Measurements from ENCODE around the gene RANBP17. TPM values are rescaled to one million over a fixed set of nuclear protein-coding genes. Genes with fewer than 3 reads are reported as not detected.
"Not testable (repeated sequence)": the region's sequence is repeated elsewhere in the genome, so short reads cannot be mapped to it uniquely, and the experiment has no call there.

The RANBP17 gene
- total RNA-seq, 1 donor from 2014 or later: 79.9 TPM

DNA sequence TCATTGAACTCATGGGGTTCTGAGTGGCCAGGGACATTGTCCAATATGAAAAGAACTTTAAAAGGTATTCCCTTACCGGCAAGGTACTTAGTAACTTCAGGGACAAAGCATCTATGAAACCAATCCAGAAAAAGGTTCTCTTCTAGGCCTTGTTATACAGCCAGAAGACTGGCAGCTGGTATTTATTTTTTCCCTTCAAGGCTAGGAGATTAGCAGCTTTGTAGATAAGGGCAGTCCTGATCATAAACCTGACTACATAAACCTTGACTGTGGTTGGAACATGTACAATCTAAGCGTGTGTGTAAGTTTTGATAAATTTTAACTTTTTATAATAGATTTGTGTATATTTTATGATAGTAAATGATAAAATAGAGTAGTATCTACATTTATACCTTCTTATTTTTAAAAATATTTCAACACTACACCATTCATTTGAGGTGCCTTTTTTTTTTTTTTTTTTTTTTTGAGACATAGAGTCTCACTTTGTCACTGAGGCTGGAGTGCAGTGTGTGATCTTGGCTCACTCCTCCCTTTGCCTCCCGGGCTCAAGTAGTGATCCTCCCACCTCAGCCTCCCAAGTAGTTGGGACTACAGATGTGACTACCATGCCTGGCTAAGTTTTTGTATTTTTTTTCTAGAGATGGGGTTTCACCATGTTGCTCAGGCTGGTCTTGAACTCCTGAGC lies 24.5 kb downstream of the RANBP17 start:
- no peak overlapping the region for H3K4me3 ChIP-seq (ENCODE audit: low read length in 3 of 3)

GRCh38 chr5:170892196-170892595 lies 30.4 kb downstream of the RANBP17 start:
- H3K4me3 ChIP-seq (ENCODE audit: low read length in 3 of 3): no peak overlapping the region
- no peaks in the 10 kb centered on the region for H3K27me3 ChIP-seq (ENCODE audit: control insufficient read depth in 3 of 3, insufficient read depth in 3 of 3, low read length in 3 of 3)
- no peak overlapping the region for H3K9ac ChIP-seq (ENCODE audit: low read depth in 1 of 3, low read length in 3 of 3)

More for the DNA sequence above, 24.5 kb downstream of the RANBP17 start:
- Histone ChIP-seq H3K9ac (ENCODE audit: low read depth in 1 of 3, low read length in 3 of 3) (no peak overlapping the region), H3K9me3 (ENCODE audit: control insufficient read depth in 3 of 3, low read length in 3 of 3) (no peaks in the 10 kb centered on the region), H3K4me1 (ENCODE audit: control insufficient read depth in 3 of 3, insufficient read depth in 3 of 3, low read length in 3 of 3) (no peaks in the 10 kb centered on the region), H3K27me3 (ENCODE audit: control insufficient read depth in 3 of 3, insufficient read depth in 3 of 3, low read length in 3 of 3) (no peaks in the 10 kb centered on the region), H3K36me3 (ENCODE audit: control insufficient read depth in 3 of 3, insufficient read depth in 3 of 3, low read length in 3 of 3) (no peaks in the 10 kb centered on the region), H3K27ac (ENCODE audit: low read depth, low read length) (no peak overlapping the region)

GRCh38 chr5:170894665-170895064 lies 32.8 kb downstream of the RANBP17 start:
- Histone ChIP-seq H3K27me3 (ENCODE audit: control insufficient read depth in 3 of 3, insufficient read depth in 3 of 3, low read length in 3 of 3) (no peaks in the 10 kb centered on the region), H3K36me3 (ENCODE audit: control insufficient read depth in 3 of 3, insufficient read depth in 3 of 3, low read length in 3 of 3) (no peaks in the 10 kb centered on the region), H3K4me3 (ENCODE audit: low read length in 3 of 3) (no peak overlapping the region), H3K9ac (ENCODE audit: low read depth in 1 of 3, low read length in 3 of 3) (no peak overlapping the region), H3K4me1 (ENCODE audit: control insufficient read depth in 3 of 3, insufficient read depth in 3 of 3, low read length in 3 of 3) (no peaks in the 10 kb centered on the region), H3K9me3 (ENCODE audit: control insufficient read depth in 3 of 3, low read length in 3 of 3) (no peaks in the 10 kb centered on the region), H3K27ac (ENCODE audit: low read depth, low read length) (no peak overlapping the region)

More at GRCh38 chr5:170892196-170892595, 30.4 kb downstream of the RANBP17 start:
- no peaks in the 10 kb centered on the region for H3K9me3 ChIP-seq (ENCODE audit: control insufficient read depth in 3 of 3, low read length in 3 of 3)
- H3K27ac ChIP-seq (ENCODE audit: low read depth, low read length): no peak overlapping the region
- H3K36me3 ChIP-seq (ENCODE audit: control insufficient read depth in 3 of 3, insufficient read depth in 3 of 3, low read length in 3 of 3): no peaks in the 10 kb centered on the region
- H3K4me1 ChIP-seq (ENCODE audit: control insufficient read depth in 3 of 3, insufficient read depth in 3 of 3, low read length in 3 of 3): no peaks in the 10 kb centered on the region

GRCh38 chr5:170896779-170897178 lies 35.0 kb downstream of the RANBP17 start:
- no peaks in the 10 kb centered on the region for H3K9me3 ChIP-seq (ENCODE audit: control insufficient read depth in 3 of 3, low read length in 3 of 3)
- H3K4me1 ChIP-seq (ENCODE audit: control insufficient read depth in 3 of 3, insufficient read depth in 3 of 3, low read length in 3 of 3): no peaks in the 10 kb centered on the region
- no peak overlapping the region for H3K4me3 ChIP-seq (ENCODE audit: low read length in 3 of 3)
- no peaks in the 10 kb centered on the region for H3K36me3 ChIP-seq (ENCODE audit: control insufficient read depth in 3 of 3, insufficient read depth in 3 of 3, low read length in 3 of 3)
- no peak overlapping the region for H3K9ac ChIP-seq (ENCODE audit: low read depth in 1 of 3, low read length in 3 of 3)
- H3K27ac ChIP-seq (ENCODE audit: low read depth, low read length): no peak overlapping the region
- no peaks in the 10 kb centered on the region for H3K27me3 ChIP-seq (ENCODE audit: control insufficient read depth in 3 of 3, insufficient read depth in 3 of 3, low read length in 3 of 3)

DNA sequence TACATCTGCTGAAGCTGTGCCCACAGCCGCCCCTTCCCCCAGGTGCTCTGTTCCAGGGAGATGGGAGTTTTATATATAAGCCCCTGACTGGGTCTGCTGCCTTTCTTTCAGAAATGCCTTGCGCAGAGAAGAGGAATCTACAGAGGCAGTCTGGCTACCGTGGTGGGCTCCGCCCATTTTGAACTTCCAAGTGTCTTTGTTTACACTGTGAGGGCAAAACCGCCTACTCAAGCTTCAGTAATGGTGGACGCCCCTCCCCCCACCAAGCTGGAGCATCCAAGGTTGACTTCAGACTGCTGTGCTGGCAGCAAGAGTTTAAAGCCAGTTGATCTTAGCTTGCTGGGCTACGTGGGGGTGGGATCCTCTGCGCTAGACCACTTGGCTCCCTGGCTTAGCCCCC lies 41.3 kb downstream of the RANBP17 start:
- Histone ChIP-seq H3K27ac (ENCODE audit: low read depth, low read length) (no peak overlapping the region), H3K27me3 (ENCODE audit: control insufficient read depth in 3 of 3, insufficient read depth in 3 of 3, low read length in 3 of 3) (no peaks in the 10 kb centered on the region), H3K4me3 (ENCODE audit: low read length in 3 of 3) (no peak overlapping the region), H3K9ac (ENCODE audit: low read depth in 1 of 3, low read length in 3 of 3) (no peak overlapping the region), H3K36me3 (ENCODE audit: control insufficient read depth in 3 of 3, insufficient read depth in 3 of 3, low read length in 3 of 3) (no peaks in the 10 kb centered on the region), H3K4me1 (ENCODE audit: control insufficient read depth in 3 of 3, insufficient read depth in 3 of 3, low read length in 3 of 3) (no peaks in the 10 kb centered on the region), H3K9me3 (ENCODE audit: control insufficient read depth in 3 of 3, low read length in 3 of 3) (no peaks in the 10 kb centered on the region)

DNA sequence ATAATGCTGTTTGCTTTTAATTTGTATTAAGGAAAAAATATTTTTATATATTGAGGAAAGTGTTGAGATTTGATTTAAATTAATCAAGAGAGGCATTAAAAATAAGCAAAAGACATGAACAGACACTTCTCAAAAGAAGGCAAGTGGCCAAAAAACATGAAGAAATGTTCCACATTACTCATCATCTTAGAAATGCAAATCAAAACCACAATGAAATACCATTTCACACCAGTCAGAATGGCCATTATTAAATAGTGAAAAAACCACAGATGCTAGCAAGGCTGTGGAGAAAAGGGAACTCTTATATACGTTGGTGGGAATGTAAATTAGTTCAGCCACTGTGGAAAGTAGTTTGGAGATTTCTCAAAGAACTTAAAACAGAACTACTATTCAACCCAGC lies 45.9 kb downstream of the RANBP17 start:
- Histone ChIP-seq H3K9ac (ENCODE audit: low read depth in 1 of 3, low read length in 3 of 3) (no peak overlapping the region), H3K9me3 (ENCODE audit: control insufficient read depth in 3 of 3, low read length in 3 of 3) (no peaks in the 10 kb centered on the region), H3K4me3 (ENCODE audit: low read length in 3 of 3) (no peak overlapping the region), H3K36me3 (ENCODE audit: control insufficient read depth in 3 of 3, insufficient read depth in 3 of 3, low read length in 3 of 3) (no peaks in the 10 kb centered on the region), H3K27me3 (ENCODE audit: control insufficient read depth in 3 of 3, insufficient read depth in 3 of 3, low read length in 3 of 3) (no peaks in the 10 kb centered on the region), H3K4me1 (ENCODE audit: control insufficient read depth in 3 of 3, insufficient read depth in 3 of 3, low read length in 3 of 3) (no peaks in the 10 kb centered on the region), H3K27ac (ENCODE audit: low read depth, low read length) (no peak overlapping the region)

GRCh38 chr5:170913573-170913972 lies 51.8 kb downstream of the RANBP17 start:
- Histone ChIP-seq H3K27me3 (ENCODE audit: control insufficient read depth in 3 of 3, insufficient read depth in 3 of 3, low read length in 3 of 3) (no peaks in the 10 kb centered on the region), H3K27ac (ENCODE audit: low read depth, low read length) (no peak overlapping the region), H3K4me3 (ENCODE audit: low read length in 3 of 3) (no peak overlapping the region)

GRCh38 chr5:170917113-170917512 lies 55.3 kb downstream of the RANBP17 start:
- H3K36me3 ChIP-seq (ENCODE audit: control insufficient read depth in 3 of 3, insufficient read depth in 3 of 3, low read length in 3 of 3): no peaks in the 10 kb centered on the region
- H3K27ac ChIP-seq (ENCODE audit: low read depth, low read length): no peak overlapping the region
- no peaks in the 10 kb centered on the region for H3K4me1 ChIP-seq (ENCODE audit: control insufficient read depth in 3 of 3, insufficient read depth in 3 of 3, low read length in 3 of 3)
- no peak overlapping the region for H3K9ac ChIP-seq (ENCODE audit: low read depth in 1 of 3, low read length in 3 of 3)
- no peak overlapping the region for H3K4me3 ChIP-seq (ENCODE audit: low read length in 3 of 3)
- no peaks in the 10 kb centered on the region for H3K27me3 ChIP-seq (ENCODE audit: control insufficient read depth in 3 of 3, insufficient read depth in 3 of 3, low read length in 3 of 3)
- no peaks in the 10 kb centered on the region for H3K9me3 ChIP-seq (ENCODE audit: control insufficient read depth in 3 of 3, low read length in 3 of 3)

More at GRCh38 chr5:170913573-170913972, 51.8 kb downstream of the RANBP17 start:
- no peaks in the 10 kb centered on the region for H3K4me1 ChIP-seq (ENCODE audit: control insufficient read depth in 3 of 3, insufficient read depth in 3 of 3, low read length in 3 of 3)
- H3K9ac ChIP-seq (ENCODE audit: low read depth in 1 of 3, low read length in 3 of 3): no peak overlapping the region
- H3K36me3 ChIP-seq (ENCODE audit: control insufficient read depth in 3 of 3, insufficient read depth in 3 of 3, low read length in 3 of 3): no peaks in the 10 kb centered on the region
- no peaks in the 10 kb centered on the region for H3K9me3 ChIP-seq (ENCODE audit: control insufficient read depth in 3 of 3, low read length in 3 of 3)

DNA sequence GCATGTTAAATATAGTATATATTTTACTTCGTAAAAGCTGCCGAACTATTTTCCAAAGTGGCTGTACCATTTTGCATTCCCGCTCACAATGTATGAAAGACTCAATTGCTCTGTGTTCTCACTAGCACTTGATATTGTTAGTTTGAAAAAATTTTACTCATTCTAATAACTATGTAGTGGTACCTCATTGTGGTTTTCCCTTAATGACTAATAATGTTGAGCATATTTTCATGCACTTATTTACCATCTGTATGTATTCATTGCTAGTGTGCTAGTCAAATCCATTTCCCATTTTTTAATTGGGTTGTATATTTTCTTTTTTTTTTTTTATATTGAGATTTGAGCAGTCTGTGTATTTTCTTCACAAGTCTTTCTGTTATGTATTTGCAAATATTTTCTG lies 58.4 kb downstream of the RANBP17 start:
- Histone ChIP-seq H3K36me3 (ENCODE audit: control insufficient read depth in 3 of 3, insufficient read depth in 3 of 3, low read length in 3 of 3) (no peaks in the 10 kb centered on the region), H3K27me3 (ENCODE audit: control insufficient read depth in 3 of 3, insufficient read depth in 3 of 3, low read length in 3 of 3) (no peaks in the 10 kb centered on the region), H3K4me1 (ENCODE audit: control insufficient read depth in 3 of 3, insufficient read depth in 3 of 3, low read length in 3 of 3) (no peaks in the 10 kb centered on the region), H3K4me3 (ENCODE audit: low read length in 3 of 3) (no peak overlapping the region), H3K9ac (ENCODE audit: low read depth in 1 of 3, low read length in 3 of 3) (no peak overlapping the region), H3K27ac (ENCODE audit: low read depth, low read length) (no peak overlapping the region), H3K9me3 (ENCODE audit: control insufficient read depth in 3 of 3, low read length in 3 of 3) (no peaks in the 10 kb centered on the region)

GRCh38 chr5:170922331-170922730 lies 60.5 kb downstream of the RANBP17 start:
- H3K9ac ChIP-seq (ENCODE audit: low read depth in 1 of 3, low read length in 3 of 3); H3K4me1 ChIP-seq (ENCODE audit: control insufficient read depth in 3 of 3, insufficient read depth in 3 of 3, low read length in 3 of 3); H3K27me3 ChIP-seq (ENCODE audit: control insufficient read depth in 3 of 3, insufficient read depth in 3 of 3, low read length in 3 of 3); H3K4me3 ChIP-seq (ENCODE audit: low read length in 3 of 3); H3K36me3 ChIP-seq (ENCODE audit: control insufficient read depth in 3 of 3, insufficient read depth in 3 of 3, low read length in 3 of 3); H3K27ac ChIP-seq (ENCODE audit: low read depth, low read length); H3K9me3 ChIP-seq (ENCODE audit: control insufficient read depth in 3 of 3, low read length in 3 of 3): not testable (repeated sequence)

Measured in skeletal muscle tissue (tissue), 4 donors.